H1 (cell line): Measurements from ENCODE around the gene TK1. TPM values are rescaled to one million over a fixed set of nuclear protein-coding genes. Genes with fewer than 3 reads are reported as not detected.

ENCODE experiments used
- FOSL1 ChIP-seq: IDR thresholded peaks from 2 replicates; pipeline ENCODE4 v1.6.1; 2011; ENCODE audit warnings: mild to moderate bottlenecking, low read depth, low read length, moderate library complexity; ENCODE audit not compliant: insufficient read depth
- HDAC2 ChIP-seq, 2 experiments: fragments of 300-600 bp in 1 of 2; sonication (generic) in 1 of 2; IDR thresholded peaks; 2 replicates each; pipeline ENCODE4 v1.6.1; 2011 to 2012; ENCODE audit warnings: low read depth in 2 of 2, low read length in 2 of 2, mild to moderate bottlenecking in 2 of 2, moderate library complexity in 2 of 2, borderline replicate concordance in 1 of 2, inconsistent platforms in 1 of 2
- JUND ChIP-seq: IDR thresholded peaks from 2 replicates; pipeline ENCODE4 v1.6.1; 2011; ENCODE audit warnings: mild to moderate bottlenecking, improper control_type of control experiment, low read length
- KDM1A ChIP-seq: fragments of 200-600, 300-600 bp; sonication (generic); IDR thresholded peaks from 2 replicates; pipeline ENCODE4 v1.7.1; 2016; ENCODE audit warnings: mild to moderate bottlenecking, low read length, borderline replicate concordance
- PHF8 ChIP-seq: fragments of 200-600 bp; sonication (generic); conservative IDR thresholded peaks from 2 replicates; pipeline ENCODE4 v1.7.1; 2012; ENCODE audit warnings: low read depth, mild to moderate bottlenecking, inconsistent platforms, low read length, moderate library complexity
- SIN3A ChIP-seq, 2 experiments: IDR thresholded peaks in 1 of 2; conservative IDR thresholded peaks in 1 of 2; 2 replicates each; pipeline ENCODE4 v1.6.1; 2011 to 2012; ENCODE audit warnings: low read length in 2 of 2, improper control_type of control experiment in 1 of 2, low read depth in 1 of 2, mild to moderate bottlenecking in 1 of 2
- SIRT6 ChIP-seq: IDR thresholded peaks from one replicate; pipeline ENCODE4 v1.7.1; 2012; ENCODE audit warnings: low read length, inconsistent platforms
- polyA plus RNA-seq, 7 experiments: library from polyadenylated mRNA; depleted of rRNA in 3 of 7; stranded (reverse) in 5 of 7; unstranded in 2 of 7; fragments of >200 nt in 5 of 7; fragments of 200-250 nt in 2 of 7; gene quantifications; 1 replicate in 5 of 7; 2 replicates in 1 of 7; 4 replicates in 1 of 7; pipeline versions ENCODE4 v1.2.1 to v1.2.3, GENCODE V29; 2011 to 2013; ENCODE audit warnings: missing spikeins in 2 of 7, mixed read lengths in 2 of 7
- total RNA-seq: library from RNA; stranded (reverse); fragmentation: NEBNext Ultra II Directional; extraction: Animal tissue kit (Norgen Biotek cat#: 25700); gene quantifications from 2 replicates; pipeline ENCODE4 v1.2.1, GENCODE V29; 2021
- TF ChIP-seq, protein P1 (sequence below): fragments of 300-600 bp; sonication (generic); IDR thresholded peaks from 2 replicates; pipeline ENCODE4 v1.7.1; 2012; ENCODE audit warnings: low read length, moderate library complexity, mild to moderate bottlenecking, inconsistent platforms; ENCODE audit not compliant: insufficient replicate concordance

TK1 gene
- total and polyA plus RNA-seq, 2 of the 8 experiments (the other 6 are each of a cell fraction or from before 2014, with no cell fraction given), result 66.9 to 147 TPM

DNA sequence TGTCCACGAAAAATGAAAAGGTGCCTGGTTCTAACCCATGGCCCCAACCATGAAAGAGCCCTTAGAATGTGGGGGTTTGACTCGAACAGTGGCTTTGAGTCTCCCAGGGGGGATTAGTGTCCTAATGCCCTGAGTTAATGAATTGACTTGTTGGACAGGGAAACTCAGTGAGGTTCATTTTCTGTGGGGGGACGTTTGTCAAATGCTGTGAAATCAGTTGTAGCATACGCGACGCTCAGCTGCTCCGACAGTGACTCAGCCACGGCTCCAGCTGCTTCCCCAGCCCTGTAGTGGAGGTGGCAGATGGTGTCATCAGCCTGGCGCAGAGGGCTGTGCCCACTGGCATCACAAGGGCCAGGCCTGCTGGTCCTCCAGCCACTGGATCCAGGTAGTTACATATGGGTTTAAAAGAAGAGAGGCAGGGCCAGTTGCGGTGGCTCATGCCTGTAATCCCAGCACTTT is 40.6 kb upstream of the TK1 start (continued):
- TF ChIP-seq, protein P1, sequence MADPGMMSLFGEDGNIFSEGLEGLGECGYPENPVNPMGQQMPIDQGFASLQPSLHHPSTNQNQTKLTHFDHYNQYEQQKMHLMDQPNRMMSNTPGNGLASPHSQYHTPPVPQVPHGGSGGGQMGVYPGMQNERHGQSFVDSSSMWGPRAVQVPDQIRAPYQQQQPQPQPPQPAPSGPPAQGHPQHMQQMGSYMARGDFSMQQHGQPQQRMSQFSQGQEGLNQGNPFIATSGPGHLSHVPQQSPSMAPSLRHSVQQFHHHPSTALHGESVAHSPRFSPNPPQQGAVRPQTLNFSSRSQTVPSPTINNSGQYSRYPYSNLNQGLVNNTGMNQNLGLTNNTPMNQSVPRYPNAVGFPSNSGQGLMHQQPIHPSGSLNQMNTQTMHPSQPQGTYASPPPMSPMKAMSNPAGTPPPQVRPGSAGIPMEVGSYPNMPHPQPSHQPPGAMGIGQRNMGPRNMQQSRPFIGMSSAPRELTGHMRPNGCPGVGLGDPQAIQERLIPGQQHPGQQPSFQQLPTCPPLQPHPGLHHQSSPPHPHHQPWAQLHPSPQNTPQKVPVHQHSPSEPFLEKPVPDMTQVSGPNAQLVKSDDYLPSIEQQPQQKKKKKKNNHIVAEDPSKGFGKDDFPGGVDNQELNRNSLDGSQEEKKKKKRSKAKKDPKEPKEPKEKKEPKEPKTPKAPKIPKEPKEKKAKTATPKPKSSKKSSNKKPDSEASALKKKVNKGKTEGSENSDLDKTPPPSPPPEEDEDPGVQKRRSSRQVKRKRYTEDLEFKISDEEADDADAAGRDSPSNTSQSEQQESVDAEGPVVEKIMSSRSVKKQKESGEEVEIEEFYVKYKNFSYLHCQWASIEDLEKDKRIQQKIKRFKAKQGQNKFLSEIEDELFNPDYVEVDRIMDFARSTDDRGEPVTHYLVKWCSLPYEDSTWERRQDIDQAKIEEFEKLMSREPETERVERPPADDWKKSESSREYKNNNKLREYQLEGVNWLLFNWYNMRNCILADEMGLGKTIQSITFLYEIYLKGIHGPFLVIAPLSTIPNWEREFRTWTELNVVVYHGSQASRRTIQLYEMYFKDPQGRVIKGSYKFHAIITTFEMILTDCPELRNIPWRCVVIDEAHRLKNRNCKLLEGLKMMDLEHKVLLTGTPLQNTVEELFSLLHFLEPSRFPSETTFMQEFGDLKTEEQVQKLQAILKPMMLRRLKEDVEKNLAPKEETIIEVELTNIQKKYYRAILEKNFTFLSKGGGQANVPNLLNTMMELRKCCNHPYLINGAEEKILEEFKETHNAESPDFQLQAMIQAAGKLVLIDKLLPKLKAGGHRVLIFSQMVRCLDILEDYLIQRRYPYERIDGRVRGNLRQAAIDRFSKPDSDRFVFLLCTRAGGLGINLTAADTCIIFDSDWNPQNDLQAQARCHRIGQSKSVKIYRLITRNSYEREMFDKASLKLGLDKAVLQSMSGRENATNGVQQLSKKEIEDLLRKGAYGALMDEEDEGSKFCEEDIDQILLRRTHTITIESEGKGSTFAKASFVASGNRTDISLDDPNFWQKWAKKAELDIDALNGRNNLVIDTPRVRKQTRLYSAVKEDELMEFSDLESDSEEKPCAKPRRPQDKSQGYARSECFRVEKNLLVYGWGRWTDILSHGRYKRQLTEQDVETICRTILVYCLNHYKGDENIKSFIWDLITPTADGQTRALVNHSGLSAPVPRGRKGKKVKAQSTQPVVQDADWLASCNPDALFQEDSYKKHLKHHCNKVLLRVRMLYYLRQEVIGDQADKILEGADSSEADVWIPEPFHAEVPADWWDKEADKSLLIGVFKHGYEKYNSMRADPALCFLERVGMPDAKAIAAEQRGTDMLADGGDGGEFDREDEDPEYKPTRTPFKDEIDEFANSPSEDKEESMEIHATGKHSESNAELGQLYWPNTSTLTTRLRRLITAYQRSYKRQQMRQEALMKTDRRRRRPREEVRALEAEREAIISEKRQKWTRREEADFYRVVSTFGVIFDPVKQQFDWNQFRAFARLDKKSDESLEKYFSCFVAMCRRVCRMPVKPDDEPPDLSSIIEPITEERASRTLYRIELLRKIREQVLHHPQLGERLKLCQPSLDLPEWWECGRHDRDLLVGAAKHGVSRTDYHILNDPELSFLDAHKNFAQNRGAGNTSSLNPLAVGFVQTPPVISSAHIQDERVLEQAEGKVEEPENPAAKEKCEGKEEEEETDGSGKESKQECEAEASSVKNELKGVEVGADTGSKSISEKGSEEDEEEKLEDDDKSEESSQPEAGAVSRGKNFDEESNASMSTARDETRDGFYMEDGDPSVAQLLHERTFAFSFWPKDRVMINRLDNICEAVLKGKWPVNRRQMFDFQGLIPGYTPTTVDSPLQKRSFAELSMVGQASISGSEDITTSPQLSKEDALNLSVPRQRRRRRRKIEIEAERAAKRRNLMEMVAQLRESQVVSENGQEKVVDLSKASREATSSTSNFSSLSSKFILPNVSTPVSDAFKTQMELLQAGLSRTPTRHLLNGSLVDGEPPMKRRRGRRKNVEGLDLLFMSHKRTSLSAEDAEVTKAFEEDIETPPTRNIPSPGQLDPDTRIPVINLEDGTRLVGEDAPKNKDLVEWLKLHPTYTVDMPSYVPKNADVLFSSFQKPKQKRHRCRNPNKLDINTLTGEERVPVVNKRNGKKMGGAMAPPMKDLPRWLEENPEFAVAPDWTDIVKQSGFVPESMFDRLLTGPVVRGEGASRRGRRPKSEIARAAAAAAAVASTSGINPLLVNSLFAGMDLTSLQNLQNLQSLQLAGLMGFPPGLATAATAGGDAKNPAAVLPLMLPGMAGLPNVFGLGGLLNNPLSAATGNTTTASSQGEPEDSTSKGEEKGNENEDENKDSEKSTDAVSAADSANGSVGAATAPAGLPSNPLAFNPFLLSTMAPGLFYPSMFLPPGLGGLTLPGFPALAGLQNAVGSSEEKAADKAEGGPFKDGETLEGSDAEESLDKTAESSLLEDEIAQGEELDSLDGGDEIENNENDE, result no peak
- TF ChIP-seq SIRT6, result no peak
- TF ChIP-seq JUND, result no peak
- TF ChIP-seq HDAC2 (IDR thresholded peaks at IDR 0.05; ENCODE audit: borderline replicate concordance in 1 of 2, low read depth in 2 of 2, low read length in 2 of 2), result no peak
- TF ChIP-seq KDM1A, result no peak
- TF ChIP-seq FOSL1, result no peak
- TF ChIP-seq PHF8, result no peak
- TF ChIP-seq SIN3A (conservative IDR thresholded peaks at IDR 0.05 in 1 of 2, IDR thresholded peaks at IDR 0.05 in 1 of 2; ENCODE audit: low read depth in 1 of 2, low read length in 2 of 2), result no peak
- TF ChIP-seq, all 59 proteins: peak for 0
